HG03378 (cell line): Measurements from ENCODE around the gene ATG7.

Source experiments
- ATAC-seq: cut with Tn5 transposase; IDR thresholded peaks from one replicate; pipeline ENCODE4 v1.9.1; 2021; ENCODE audit warnings: mild to moderate bottlenecking, moderate library complexity; ENCODE audit not compliant: unreplicated experiment

The ATG7 gene, protein sequence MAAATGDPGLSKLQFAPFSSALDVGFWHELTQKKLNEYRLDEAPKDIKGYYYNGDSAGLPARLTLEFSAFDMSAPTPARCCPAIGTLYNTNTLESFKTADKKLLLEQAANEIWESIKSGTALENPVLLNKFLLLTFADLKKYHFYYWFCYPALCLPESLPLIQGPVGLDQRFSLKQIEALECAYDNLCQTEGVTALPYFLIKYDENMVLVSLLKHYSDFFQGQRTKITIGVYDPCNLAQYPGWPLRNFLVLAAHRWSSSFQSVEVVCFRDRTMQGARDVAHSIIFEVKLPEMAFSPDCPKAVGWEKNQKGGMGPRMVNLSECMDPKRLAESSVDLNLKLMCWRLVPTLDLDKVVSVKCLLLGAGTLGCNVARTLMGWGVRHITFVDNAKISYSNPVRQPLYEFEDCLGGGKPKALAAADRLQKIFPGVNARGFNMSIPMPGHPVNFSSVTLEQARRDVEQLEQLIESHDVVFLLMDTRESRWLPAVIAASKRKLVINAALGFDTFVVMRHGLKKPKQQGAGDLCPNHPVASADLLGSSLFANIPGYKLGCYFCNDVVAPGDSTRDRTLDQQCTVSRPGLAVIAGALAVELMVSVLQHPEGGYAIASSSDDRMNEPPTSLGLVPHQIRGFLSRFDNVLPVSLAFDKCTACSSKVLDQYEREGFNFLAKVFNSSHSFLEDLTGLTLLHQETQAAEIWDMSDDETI

DNA sequence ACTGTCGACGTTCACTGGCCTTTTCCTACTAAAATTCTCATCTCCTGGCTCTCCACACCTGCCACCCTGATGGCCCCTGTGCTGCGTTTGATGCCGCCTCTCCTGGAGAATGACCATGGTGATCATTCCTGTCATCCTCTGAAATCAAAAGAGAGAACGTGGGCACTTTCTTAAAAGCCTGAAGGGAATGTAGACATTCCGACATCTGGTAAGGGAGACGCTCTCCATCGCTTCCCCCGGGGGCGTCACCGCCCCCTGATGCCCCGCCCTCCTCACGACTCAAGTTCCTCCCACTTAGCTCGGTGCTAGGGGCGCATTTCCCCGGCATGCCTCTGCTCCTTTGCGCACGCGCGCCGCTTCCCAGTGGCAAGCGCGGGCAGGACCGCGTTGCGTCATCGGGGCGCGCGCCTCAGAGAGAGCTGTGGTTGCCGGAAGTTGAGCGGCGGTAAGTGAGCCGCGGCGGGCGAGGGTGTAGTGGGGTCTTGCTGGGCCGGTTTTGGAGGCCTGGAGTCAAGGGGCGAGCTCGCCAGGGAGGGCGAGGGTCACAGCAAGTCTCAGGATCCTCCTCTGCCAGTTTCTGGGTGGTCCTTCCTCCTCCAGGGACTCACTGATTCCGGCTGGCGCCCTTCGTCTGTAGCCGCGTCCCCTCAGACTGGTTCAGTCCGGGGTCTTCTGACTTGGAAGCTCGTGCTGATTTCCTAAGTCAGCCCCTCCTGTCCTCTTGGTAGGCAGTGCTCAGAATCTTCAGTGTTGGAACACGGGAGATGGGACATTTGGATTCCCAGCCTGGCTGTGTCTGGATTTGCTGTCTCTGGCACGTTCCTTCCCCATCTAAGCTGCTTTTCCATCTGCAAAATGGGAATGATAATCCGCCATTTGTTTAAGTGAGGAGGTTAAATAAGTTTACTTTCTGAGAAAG is at the start of gene ATG7:
ATG7 (plus strand) TSS at position 412 of the 919 bp plus-strand sequence. CDS start 26,299 bp downstream, outside the sequence.
- ATAC-seq, result peak; percentile 85

DNA sequence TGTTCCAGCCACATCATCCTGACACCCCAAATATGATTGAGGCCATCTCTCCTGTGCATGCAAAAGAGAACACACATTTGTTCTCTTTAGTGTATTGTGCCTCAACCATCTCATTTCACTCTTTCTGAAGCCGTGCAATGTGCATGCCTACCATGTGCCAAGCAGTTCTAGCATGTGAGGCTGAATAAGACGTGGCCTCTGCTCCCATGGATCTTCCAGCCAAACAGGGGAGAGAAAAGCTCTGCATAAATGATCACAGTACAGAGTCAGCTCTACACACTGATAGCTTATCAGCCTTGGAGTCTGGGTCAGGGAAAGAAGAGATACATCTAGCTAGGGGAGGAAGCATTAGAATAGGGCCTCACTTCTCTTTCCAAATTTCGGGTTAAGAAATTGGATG is 48.2 kb upstream of the ATG7 start:
- no peak for ATAC-seq

DNA sequence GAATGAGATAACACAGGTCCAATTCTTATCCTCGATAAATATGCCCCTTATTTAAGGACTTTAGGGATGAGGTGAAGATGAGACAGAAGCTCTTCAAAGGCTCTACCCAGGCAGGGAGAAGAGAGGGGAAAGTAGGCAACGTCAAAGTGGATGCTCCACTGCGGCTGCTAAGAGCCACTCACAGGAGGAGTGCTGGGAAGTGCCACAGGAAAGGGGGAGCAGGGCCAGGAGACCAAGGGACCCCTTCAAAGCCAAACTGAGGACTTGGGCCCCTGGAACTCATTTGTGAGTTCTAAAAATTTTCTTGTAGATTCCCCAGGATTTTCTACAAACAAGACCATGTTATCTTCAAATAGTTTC is 47.3 kb upstream of the ATG7 start:
- ATAC-seq, result no peak

DNA sequence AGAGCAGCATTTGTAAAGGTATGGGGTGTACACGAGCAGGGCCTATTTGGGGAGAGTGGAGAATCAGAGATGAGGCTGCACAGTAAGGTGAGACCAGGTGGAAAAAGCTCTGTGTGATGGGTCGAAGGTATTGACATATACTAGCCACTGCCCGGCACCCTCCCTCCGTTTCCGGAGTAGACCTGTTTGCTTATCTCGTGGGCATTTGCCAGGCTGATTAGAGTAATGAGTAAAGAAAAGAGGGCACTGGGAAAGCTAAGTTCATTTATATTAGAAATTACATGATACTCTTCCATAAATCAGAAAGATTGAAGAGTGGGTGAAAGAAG is 46.2 kb upstream of the ATG7 start:
- ATAC-seq, result no peak

DNA sequence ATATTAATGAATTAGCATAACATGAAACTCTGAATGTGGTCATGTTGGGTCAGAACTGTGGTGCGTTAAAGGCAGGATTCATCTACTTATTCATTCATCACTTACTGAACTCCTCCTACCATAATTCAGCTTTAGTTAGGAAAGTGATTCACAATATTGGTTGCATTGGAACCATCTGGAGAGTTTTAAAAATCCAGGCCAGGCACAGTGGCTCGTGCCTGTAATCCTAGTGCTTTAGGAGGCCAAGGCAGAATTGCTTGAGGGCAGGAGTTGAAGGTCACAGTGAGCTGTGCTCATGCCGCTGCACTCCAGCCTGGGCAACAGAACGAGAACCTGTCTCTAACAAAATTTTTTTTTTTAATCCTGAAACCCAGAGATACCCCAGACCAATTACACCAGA is 44.2 kb upstream of the ATG7 start:
- no peak for ATAC-seq

DNA sequence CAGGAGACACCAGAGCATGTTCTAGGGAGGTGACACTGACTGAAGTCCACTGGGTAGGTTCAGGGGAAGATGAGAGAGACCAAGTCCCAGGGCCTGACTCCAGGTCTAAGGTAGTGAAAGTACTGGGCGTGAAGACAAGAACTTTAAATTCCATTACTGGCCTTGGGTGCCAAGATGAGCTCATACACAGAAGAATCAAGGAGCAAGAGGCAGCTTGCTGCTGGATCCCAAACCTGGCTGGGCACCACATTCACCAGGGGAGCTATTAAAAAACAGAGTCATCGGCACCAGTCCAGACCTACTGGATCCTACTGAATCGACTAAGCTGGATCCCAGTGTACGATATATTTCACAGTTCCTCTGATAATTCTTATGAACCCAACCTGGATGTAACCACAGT is 42.1 kb upstream of the ATG7 start:
- ATAC-seq, result no peak

DNA sequence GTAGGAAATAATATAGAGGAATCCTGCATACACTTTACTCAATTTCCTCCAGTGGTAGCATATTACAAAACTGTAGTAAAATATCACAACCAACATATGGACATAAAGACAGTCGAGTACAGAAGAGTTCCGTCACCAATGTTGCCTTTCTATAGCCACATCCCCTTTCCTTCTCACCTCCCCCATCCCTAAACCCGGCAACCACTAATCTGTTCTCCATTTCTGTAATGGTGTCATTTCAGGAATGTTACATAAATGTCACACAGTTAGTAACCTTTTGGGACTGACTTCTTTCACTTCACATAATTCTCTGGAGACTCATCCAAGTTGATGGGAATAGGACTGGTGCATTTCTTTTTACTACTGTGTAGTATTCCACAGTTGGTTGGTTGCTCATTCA is 41.4 kb upstream of the ATG7 start:
- ATAC-seq, result no peak

DNA sequence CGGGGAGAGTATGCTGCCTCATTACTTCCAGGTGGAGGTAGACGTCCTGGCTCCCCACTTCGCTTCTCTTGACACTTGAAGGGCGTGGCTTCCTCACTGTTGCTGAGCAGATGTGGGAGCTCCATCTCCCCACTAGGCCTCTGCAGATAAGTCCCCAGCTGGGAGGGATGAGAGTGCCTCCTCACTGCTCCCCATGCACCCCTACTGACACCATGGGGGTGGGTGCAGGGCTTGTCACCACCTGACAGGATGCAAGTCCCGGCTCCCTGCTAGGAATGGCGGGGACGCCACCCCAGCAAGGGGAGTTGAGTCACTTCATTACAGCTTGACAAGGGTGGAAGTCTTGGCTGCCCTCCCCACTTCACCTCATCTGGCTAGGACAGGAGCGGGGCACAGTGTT is 36.8 kb upstream of the ATG7 start:
- no peak for ATAC-seq

DNA sequence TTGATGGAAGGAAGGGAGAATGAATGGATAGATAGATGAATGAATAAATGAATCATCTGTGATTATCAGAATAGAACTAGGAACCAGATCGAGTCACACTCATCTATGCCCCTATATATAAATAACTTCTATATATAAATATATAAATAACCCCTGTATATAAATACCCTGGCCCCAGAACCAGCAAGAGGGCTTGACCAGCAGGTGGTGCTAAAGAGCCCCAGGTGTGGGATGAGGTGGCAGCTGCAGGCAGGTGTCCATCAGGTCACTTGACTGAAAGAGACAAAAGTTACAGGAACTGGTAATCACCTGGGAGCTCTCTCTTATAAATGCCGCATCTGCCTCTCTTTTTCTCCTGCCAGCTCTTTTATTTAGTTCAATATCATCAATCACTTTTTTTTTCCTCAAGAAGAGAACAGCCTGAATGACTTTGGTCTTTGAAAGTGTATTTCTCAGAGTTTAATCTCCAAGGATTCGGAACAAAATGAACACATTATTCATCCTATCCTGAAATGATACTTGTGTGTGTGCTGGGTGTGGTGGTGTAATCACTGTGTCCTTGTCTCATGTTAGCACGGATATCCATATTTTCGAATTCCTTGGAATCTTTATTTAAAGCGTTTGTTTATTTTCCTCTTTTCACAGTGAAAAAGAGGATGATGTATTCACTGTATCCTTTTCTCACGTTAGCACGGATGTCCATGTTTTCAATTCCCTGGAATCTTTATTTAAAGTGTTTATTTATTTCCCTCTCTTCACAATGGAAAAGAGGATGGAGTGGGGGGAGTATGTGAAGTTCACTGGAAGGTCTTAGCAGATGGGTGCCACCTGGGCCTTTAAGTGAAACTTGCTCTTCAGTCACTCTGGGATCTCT is 35.4 kb upstream of the ATG7 start:
- no peak for ATAC-seq

DNA sequence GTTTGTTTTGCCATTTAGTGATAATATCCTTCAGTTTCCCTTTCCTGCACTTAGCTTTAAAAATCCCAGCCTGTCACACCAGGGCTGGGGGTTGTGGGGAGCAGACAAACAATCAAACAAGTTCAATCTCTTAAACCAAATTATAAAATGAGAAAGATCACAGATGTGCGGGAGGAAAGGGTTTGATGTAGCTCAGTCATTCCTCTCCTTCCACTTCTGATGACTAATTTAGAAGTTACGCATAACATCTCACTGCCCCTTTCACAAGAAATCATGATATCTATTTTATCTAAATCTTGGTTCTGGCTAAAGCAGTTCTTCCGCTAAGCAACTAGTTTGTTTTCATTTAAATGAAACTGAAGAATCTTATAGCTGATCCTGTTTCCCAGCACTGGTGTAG is 34.1 kb upstream of the ATG7 start:
- ATAC-seq, result no peak

DNA sequence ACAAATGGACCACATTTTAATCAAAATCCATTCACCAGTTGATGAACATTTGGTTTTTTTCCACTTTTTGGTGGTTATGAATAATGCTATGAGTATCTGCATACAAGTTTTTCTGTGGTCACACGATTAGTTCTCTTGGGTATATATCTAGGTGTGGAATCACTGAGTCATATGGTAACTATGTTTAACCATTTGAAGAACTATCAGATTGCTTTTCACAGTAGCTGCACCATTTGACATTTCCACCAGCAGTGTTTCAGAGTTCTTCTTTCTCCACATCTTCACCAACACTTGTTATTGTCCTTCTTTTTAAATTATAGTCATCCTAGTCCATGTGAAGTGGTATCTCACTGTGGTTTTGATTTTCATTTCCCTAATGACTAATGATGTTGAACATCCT is 33.3 kb upstream of the ATG7 start:
- no peak for ATAC-seq

DNA sequence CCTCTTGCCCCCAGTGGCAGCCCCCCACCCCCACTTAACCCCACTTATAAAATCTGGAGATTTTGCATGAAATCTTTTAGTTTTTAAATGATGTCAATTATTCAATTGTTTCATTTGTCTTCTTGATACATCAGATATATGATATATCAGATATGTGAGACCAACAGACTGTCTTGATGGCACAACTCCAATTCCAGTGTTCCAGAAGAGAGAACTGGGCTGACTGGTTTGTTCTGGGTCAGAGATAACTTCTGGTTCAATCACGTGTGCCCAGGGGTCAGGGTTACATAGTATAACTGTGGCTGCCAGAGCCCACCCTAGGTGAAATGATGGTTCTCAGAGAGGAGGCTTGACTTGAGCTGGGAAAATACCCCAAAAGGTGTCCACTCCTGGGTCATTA is 32.4 kb upstream of the ATG7 start:
- ATAC-seq, result no peak

DNA sequence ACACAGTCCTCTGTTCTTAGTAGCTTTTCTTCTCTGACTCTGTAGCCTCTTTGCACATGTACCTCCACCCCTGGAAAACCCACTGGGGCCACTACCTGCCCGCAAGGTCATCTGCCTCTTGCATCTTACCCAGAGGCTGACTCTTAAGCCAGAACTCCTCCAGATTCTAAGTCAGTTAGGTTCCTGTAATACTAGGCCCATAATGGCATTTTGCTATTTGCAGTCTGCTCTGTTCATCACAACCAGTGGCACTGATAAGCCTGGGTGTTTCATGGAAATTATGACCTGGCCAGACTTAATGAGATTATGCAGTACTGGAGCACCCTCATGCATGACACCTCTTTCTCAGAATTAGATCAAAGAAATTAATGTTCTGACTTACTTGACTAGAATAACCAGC is 31.7 kb upstream of the ATG7 start:
- ATAC-seq, result no peak

DNA sequence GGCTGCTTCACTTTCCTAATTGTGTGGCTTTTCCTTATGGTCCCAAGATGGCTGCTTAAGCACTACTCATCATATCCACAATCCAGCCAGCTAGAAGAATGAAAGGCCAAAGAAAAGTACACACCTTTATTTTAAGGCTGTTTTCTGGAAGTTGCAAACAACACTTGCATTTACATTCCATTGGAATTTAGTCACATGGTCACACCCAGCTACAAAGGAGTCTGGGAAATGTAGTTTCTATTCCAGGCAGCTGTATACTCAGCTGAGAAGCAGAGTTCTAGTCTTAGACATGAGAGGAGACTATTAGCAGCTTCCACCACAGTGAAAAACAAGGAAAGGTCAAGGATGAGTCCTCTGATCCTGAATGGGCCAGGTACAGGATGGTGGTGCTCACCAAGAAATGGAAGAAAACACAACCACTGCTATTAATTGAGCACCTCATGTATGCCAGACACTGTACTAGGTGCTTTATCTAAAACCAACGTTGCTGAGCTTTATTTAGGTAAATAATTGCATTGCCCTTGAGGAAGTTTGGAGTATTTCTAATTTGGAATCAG is 28.0 kb upstream of the ATG7 start:
- no peak for ATAC-seq

DNA sequence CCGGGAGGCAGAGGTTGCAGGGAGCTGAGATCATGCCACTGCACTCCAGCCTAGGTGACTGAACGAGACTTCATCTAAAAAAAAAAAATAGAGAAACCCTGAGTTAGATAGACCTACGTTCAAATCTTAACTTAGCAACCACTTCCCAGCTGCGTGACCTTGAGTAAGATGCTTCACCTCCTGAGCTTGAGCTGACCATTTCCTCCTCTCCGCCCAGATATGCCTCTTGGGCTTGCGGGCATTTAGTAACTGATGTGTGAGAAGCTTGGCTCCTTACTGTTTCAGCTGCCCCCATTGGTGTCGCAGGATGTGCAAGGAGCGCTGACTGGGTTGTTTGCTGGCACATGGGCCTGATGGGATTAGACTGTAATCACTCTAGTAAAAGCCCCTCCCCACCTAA is 26.9 kb upstream of the ATG7 start:
- no peak for ATAC-seq

DNA sequence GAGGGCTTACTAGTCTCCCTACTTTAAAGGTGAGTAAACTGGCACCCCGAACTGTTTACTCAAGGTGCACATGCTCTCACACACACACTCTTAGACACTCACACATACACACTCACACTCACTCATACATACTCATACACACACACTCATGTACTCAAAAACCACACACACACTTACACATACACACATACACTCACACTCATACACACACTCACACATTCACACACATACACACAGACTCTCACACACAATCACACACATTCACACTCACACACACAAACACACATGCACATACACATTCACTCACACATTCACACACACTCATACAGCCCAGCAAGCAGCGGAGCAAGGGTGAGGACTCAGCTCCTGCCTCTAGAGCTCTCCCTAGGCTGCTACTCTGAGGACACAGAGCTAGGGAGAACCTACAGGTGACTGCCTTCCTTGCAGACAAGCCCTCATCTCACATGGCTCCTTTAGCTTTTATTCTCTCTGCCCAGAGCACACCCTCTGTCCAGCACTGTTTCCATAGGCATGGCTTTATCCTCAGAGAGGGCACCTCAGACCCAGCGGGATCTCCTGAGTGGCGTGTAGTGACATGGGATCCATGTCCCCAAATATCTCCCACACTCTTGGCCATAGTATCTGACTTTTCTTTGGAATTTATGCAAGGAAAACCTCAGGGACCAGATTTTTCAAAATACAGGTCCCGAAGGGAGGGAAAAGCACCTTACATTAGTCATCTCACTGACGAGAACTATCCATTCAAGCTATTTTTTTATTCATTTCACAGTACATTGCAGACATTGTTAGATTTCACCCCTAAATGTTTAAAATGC is 26.2 kb upstream of the ATG7 start:
- ATAC-seq, result no peak

DNA sequence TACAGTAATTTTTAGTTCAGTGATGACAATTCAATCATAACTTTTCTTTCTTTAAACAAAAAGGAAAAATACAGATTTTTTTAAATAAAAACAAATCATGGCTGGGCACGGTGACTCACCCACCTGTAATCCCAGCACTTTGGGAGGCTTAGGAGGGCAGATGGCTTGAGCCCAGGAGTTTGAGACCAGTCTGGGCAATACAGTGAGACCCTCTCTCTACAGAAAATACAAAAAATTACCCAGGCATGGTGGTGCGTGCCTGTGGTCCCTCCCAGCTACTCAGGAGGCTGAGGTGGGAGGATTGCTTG is 25.6 kb upstream of the ATG7 start:
- no peak for ATAC-seq

DNA sequence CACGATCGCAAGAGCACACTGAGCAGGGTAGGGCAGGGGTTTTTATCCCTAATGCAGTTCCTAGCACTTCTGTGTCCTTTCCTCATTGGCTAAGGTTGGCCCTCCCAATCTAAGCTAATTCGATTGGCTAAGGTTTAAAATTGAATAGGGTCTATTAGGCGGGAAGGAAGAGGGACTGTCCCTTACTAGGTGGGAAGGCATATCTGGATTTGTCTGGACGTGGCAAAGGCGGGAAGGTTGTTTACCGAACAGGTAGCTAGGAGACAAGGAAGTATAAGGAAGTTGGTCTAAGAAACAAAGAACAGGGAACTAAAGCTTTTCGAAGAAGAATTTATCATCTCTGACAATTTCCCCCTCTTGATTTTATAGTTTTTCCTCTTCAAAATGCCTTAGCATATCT is 24.8 kb upstream of the ATG7 start:
- no peak for ATAC-seq

DNA sequence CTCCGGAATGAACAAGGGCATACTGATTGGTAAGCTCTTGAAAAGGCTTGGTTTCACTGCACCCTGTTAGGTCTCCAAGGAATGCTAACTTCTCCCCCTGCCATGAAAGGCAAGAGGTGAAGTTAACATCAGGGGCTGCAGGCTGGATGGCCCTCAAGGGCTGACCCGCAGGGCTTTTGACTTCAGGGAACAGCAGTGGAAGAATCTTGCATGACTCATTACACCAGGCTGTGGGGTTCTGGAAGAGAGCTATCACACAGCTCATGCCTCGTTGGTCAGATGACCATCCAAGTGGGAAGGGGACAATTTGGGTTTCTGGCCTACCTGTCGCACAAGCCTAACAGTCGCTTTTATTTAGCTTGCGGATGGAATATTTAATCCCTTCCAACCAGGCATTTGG is 23.6 kb upstream of the ATG7 start:
- ATAC-seq, result no peak
